Transverse colon (tissue), 4 donors: Measurements from ENCODE around the gene PLEKHG2. TPM values are rescaled to one million over a fixed set of nuclear protein-coding genes. Genes with fewer than 3 reads are reported as not detected.
A peak's percentile ranks its signal among the peaks of the same experiment; 100 is the strongest.

ENCODE experiments used
- DNase-seq: peaks from one replicate; pipeline ENCODE4 v3.0.0-alpha.2; 2019
- H3K27ac ChIP-seq, 4 donors: fragments of 200-600 bp; sonication (generic); 2 replicates each; pipeline ENCODE4 v1.5.1; 2016 to 2018; ENCODE audit warnings: inconsistent platforms in 4 of 4
- H3K27me3 ChIP-seq: fragments of 200-600 bp; sonication (generic); 2 replicates; pipeline ENCODE4 v1.5.1; 2017; ENCODE audit warnings: inconsistent platforms
- H3K36me3 ChIP-seq, 4 donors: fragments of 200-600 bp; sonication (generic); 2 replicates each; pipeline ENCODE4 v1.5.1; 2017 to 2019; ENCODE audit warnings: inconsistent platforms in 4 of 4
- H3K4me1 ChIP-seq, 4 donors: fragments of 200-600 bp; sonication (generic); 2 replicates each; pipeline ENCODE4 v1.5.1; 2017 to 2020; ENCODE audit warnings: inconsistent platforms in 4 of 4
- H3K4me3 ChIP-seq, 4 donors: fragments of 200-600 bp; sonication (generic); 1 replicate in 1 of 4; 2 replicates in 3 of 4; pipeline versions ENCODE4 v1.5.1 to v1.6.1; 2017 to 2019; ENCODE audit warnings: inconsistent platforms in 4 of 4
- H3K9me3 ChIP-seq, 2 donors: fragments of 200-600 bp; sonication (generic); 2 replicates each; pipeline ENCODE4 v1.5.1; 2017 to 2019; ENCODE audit warnings: inconsistent platforms in 2 of 2
- CTCF ChIP-seq, 5 experiments: fragments of 200-600 bp in 3 of 5; fragments of 450-650 bp in 2 of 5; sonication (generic) in 3 of 5; IDR thresholded peaks; 1 replicate in 2 of 5; 2 replicates in 3 of 5; pipeline ENCODE4 v1.5.1; 2016 to 2017; ENCODE audit warnings: antibody characterized with exemption in 5 of 5, inconsistent platforms in 3 of 5, mild to moderate bottlenecking in 2 of 5, moderate library complexity in 1 of 5
- EP300 ChIP-seq: sonication (generic); formaldehyde crosslinking; IDR thresholded peaks from one replicate; pipeline ENCODE4 v1.6.1; 2017; ENCODE audit warnings: antibody characterized with exemption, low read depth
- POLR2A ChIP-seq: fragments of 450-650 bp; IDR thresholded peaks from one replicate; pipeline ENCODE4 v1.6.1; 2016; ENCODE audit warnings: antibody characterized with exemption, mild to moderate bottlenecking, moderate library complexity
- POLR2AphosphoS5 ChIP-seq, 3 donors: sonication (generic); formaldehyde crosslinking; IDR thresholded peaks; one replicate each; pipeline ENCODE4 v1.6.1; 2016; ENCODE audit warnings: antibody characterized with exemption in 3 of 3
- WGBS, 2 donors: methylation state at CpG; one replicate each; pipeline ENCODE4 v1.1.5; 2018; ENCODE audit warnings: low coverage in 1 of 2; 5-methylcytosine and 5-hydroxymethylcytosine counted together
- in situ Hi-C, 4 donors: fragments of 200-750 bp; cut with MboI; loops; one replicate each; pipeline versions ENCODE4 v1.15.0 to v1.15.1; 2017; ENCODE audit warnings: low sequenced_read_pairs in 3 of 4, low pct_ligation_motif_present in 1 of 4, low pct_unique_long_range_greater_than_20kb in 1 of 4
- intact Hi-C: fragments of 100-400 bp; cut with DNase I; formaldehyde crosslinking; loops from one replicate; pipeline ENCODE4 v1.15.1; 2023; ENCODE audit warnings: low total_unique reads
- total RNA-seq, 4 donors: library from RNA; depleted of rRNA; stranded (reverse); fragments of >200 nt; gene quantifications; one replicate each; pipeline ENCODE4 v1.1.0, GENCODE V29; 2016

Gene PLEKHG2
- total RNA-seq, 4 donors from 2014 or later, result 6.1 to 27.7 (median 11.9) TPM

- no peak for TF ChIP-seq CTCF (IDR thresholded peaks at IDR 0.05)
- TF ChIP-seq EP300, result no peak
- no peak for TF ChIP-seq POLR2AphosphoS5 (IDR thresholded peaks at IDR 0.05)
- TF ChIP-seq POLR2A, result no peak
- intact Hi-C loops (no loop called here), in situ Hi-C loops (no loop called here)
- peaks cover 17% of the 10 kb centered on the region for H3K27me3 ChIP-seq
- peak overlapping the region in 3 of 4 donors; percentile 66 to 86 (median 83) for H3K4me3 ChIP-seq
- H3K4me1 ChIP-seq, result peaks cover 11 to 55% (median 43%) of the 10 kb centered on the region in 4 donors
- peak overlapping the region; percentile 98 to 100 (median 99) for H3K27ac ChIP-seq
- WGBS, 2 donors, result 47% methylated on average over 1 of the region's 1 CpG; no CpG with 5 or more reads in 1 of the 2 donors
- no peak for DNase-seq
- peaks cover 0 to 14% (median 8%) of the 10 kb centered on the region in 4 donors for H3K36me3 ChIP-seq
- no peaks in the 10 kb centered on the region for H3K9me3 ChIP-seq
Measured at GRCh38 chr19:39410831-39411080, 1.7 kb upstream of the PLEKHG2 start.

- H3K27me3 ChIP-seq, result peaks cover 17% of the 10 kb centered on the region
- H3K4me3 ChIP-seq, result peak overlapping the region in 3 of 4 donors; percentile 66 to 86 (median 83)
- TF ChIP-seq POLR2AphosphoS5 (IDR thresholded peaks at IDR 0.05), result peak; percentile 81 to 97 (median 95)
- TF ChIP-seq CTCF (IDR thresholded peaks at IDR 0.05), result no peak
- peak; percentile 87 for TF ChIP-seq POLR2A
- DNase-seq, result peak; percentile 86
- in situ Hi-C loops, result no loop called here
- peaks cover 11 to 54% (median 39%) of the 10 kb centered on the region in 4 donors for H3K4me1 ChIP-seq
- no peaks in the 10 kb centered on the region for H3K9me3 ChIP-seq
- 6 to 14% methylated on average over 6 to 9 of the region's 9 CpGs for WGBS, 2 donors
- intact Hi-C loops, result no loop called here
- H3K27ac ChIP-seq, result peak overlapping the region; percentile 98 to 100 (median 99)
- peaks cover 0 to 14% (median 8%) of the 10 kb centered on the region in 4 donors for H3K36me3 ChIP-seq
Measured at GRCh38 chr19:39411081-39411831, 1.2 kb upstream of the PLEKHG2 start.

GRCh38 chr19:39411832-39412099 is 703 bp upstream of the PLEKHG2 start:
- Histone ChIP-seq H3K4me1 (peaks cover 11 to 52% (median 39%) of the 10 kb centered on the region in 4 donors), H3K27ac (peak overlapping the region; percentile 98 to 100 (median 99)), H3K4me3 (peak overlapping the region in 3 of 4 donors; percentile 10 to 84 (median 66)), H3K9me3 (no peaks in the 10 kb centered on the region), H3K36me3 (peaks cover 0 to 14% (median 8%) of the 10 kb centered on the region in 4 donors), H3K27me3 (peaks cover 17% of the 10 kb centered on the region)
- peak in 1 of 3 donors; percentile 97 for TF ChIP-seq POLR2AphosphoS5 (IDR thresholded peaks at IDR 0.05)
- TF ChIP-seq EP300, result no peak
- TF ChIP-seq POLR2A, result no peak
- TF ChIP-seq CTCF (IDR thresholded peaks at IDR 0.05), result peak; percentile 84 to 100 (median 94)
- intact Hi-C loops (loop anchor here (2.0 kb wide), 1 partner anchor 13 kb away; no protein-coding TSS in a partner anchor), in situ Hi-C loops (no loop called here)
- 0% methylated on average over 1 to 7 of the region's 7 CpGs for WGBS, 2 donors
- DNase-seq, result peak; percentile 96

- WGBS, 2 donors, result 2% methylated on average over 7 of the region's 24 CpGs; no CpG with 5 or more reads in 1 of the 2 donors
- peaks cover 17% of the 10 kb centered on the region for H3K27me3 ChIP-seq
- peak in 2 of 3 donors; percentile 5 for TF ChIP-seq POLR2AphosphoS5 (IDR thresholded peaks at IDR 0.05)
- peak in 1 of 5 experiments; percentile 3 for TF ChIP-seq CTCF (IDR thresholded peaks at IDR 0.05)
- no peak for TF ChIP-seq EP300
- H3K4me1 ChIP-seq, result peaks cover 11 to 52% (median 40%) of the 10 kb centered on the region in 4 donors
- H3K9me3 ChIP-seq, result no peaks in the 10 kb centered on the region
- intact Hi-C loops, result loop anchor here (2.0 kb wide), 1 partner anchor 14 kb away; no protein-coding TSS in a partner anchor
- peaks cover 0 to 8% (median 6%) of the 10 kb centered on the region in 4 donors for H3K36me3 ChIP-seq
- H3K4me3 ChIP-seq, result peak overlapping the region; percentile 48 to 86 (median 75)
- H3K27ac ChIP-seq, result peak overlapping the region; percentile 98 to 100 (median 99)
- no peak for DNase-seq
- in situ Hi-C loops, result no loop called here
Measured at GRCh38 chr19:39412867-39413271, 400 bp downstream of the PLEKHG2 start.
